Keratinocyte (primary cell): ENCODE measurements around the gene LAMA2. TPM values are rescaled to one million over a fixed set of nuclear protein-coding genes. Genes with fewer than 3 reads are reported as not detected.

Experiments used
- DNase-seq: peaks from one replicate; pipeline ENCODE4 v3.0.0-alpha.2; 2011; ENCODE audit warnings: low read depth, missing footprints, low spot score
- FAIRE-seq: peaks from 2 replicates; lab custom pipeline; 2011; peaks lifted over from hg19 to GRCh38; lab: Jason Lieb, UNC
- H2AFZ ChIP-seq: 2 replicates; pipeline ENCODE4 v1.6.0; 2012; ENCODE audit warnings: low read length, control low read depth, inconsistent platforms; ENCODE audit not compliant: control insufficient read depth
- H3K27ac ChIP-seq: 2 replicates; pipeline ENCODE4 v1.5.1; 2011; ENCODE audit warnings: low read length; ENCODE audit not compliant: control insufficient read depth, insufficient read depth
- H3K27me3 ChIP-seq: 3 replicates; pipeline ENCODE4 v1.6.0; 2011; ENCODE audit warnings: low read length; ENCODE audit not compliant: control insufficient read depth, insufficient read depth; ENCODE audit errors: extremely low read depth
- H3K36me3 ChIP-seq, 2 experiments: 2 replicates in 1 of 2; 3 replicates in 1 of 2; pipeline ENCODE4 v1.5.1; 2011; ENCODE audit warnings: low read length in 2 of 2, mild to moderate bottlenecking in 1 of 2; ENCODE audit not compliant: control insufficient read depth in 2 of 2, insufficient read depth in 2 of 2; ENCODE audit errors: extremely low read depth in 1 of 2
- H3K4me1 ChIP-seq: 3 replicates; pipeline ENCODE4 v1.5.1; 2011; ENCODE audit warnings: low read length; ENCODE audit not compliant: control insufficient read depth, insufficient read depth; ENCODE audit errors: extremely low read depth
- H3K4me2 ChIP-seq: 3 replicates; pipeline ENCODE4 v1.6.0; 2011; ENCODE audit warnings: low read depth, low read length; ENCODE audit not compliant: control insufficient read depth, insufficient read depth; ENCODE audit errors: extremely low read depth
- H3K4me3 ChIP-seq, 3 experiments: fragments of 200-600 bp in 1 of 3; sonication (generic) in 1 of 3; 2 replicates in 2 of 3; 3 replicates in 1 of 3; pipeline ENCODE4 v1.5.1; 2011 to 2016; ENCODE audit warnings: low read length in 3 of 3, mild to moderate bottlenecking in 3 of 3, control low read depth in 2 of 3, inconsistent platforms in 1 of 3, low read depth in 1 of 3, mixed read lengths in 1 of 3, mixed run types in 1 of 3, moderate library complexity in 1 of 3; ENCODE audit not compliant: control insufficient read depth in 2 of 3, insufficient read depth in 2 of 3; ENCODE audit errors: extremely low read depth in 1 of 3
- H3K79me2 ChIP-seq: 2 replicates; pipeline ENCODE4 v1.6.0; 2012; ENCODE audit warnings: low read length; ENCODE audit not compliant: control insufficient read depth, insufficient read depth
- H3K9ac ChIP-seq: 3 replicates; pipeline ENCODE4 v1.6.0; 2011; ENCODE audit warnings: low read length; ENCODE audit not compliant: control insufficient read depth, insufficient read depth; ENCODE audit errors: extremely low read depth
- H3K9me1 ChIP-seq: 3 replicates; pipeline ENCODE4 v1.6.0; 2011; ENCODE audit warnings: low read length; ENCODE audit not compliant: control insufficient read depth, insufficient read depth; ENCODE audit errors: extremely low read depth
- H3K9me3 ChIP-seq: 2 replicates; pipeline ENCODE4 v1.5.1; 2012; ENCODE audit warnings: low read depth, low read length; ENCODE audit not compliant: control insufficient read depth
- H4K20me1 ChIP-seq: 3 replicates; pipeline ENCODE4 v1.6.0; 2011; ENCODE audit warnings: low read length; ENCODE audit not compliant: control insufficient read depth, insufficient read depth; ENCODE audit errors: extremely low read depth
- EZH2 ChIP-seq: IDR thresholded peaks from one replicate; pipeline ENCODE4 v1.6.1; 2012; ENCODE audit warnings: inconsistent platforms, mild to moderate bottlenecking, low read length, moderate library complexity
- dilution Hi-C: fragments of 300-500 bp; cut with MboI; formaldehyde crosslinking; loops from one replicate; pipeline ENCODE4 v1.7.0; 2020; ENCODE audit warnings: low sequenced_read_pairs; ENCODE audit not compliant: extremely low pct_ligation_motif_present
- polyA plus RNA-seq, 5 experiments: library from polyadenylated mRNA; depleted of rRNA in 3 of 5; stranded (reverse) in 3 of 5; stranded (forward) in 1 of 5; unstranded in 1 of 5; fragments of >200 nt; gene quantifications; 1 replicate in 1 of 5; 2 replicates in 3 of 5; 3 replicates in 1 of 5; pipeline versions ENCODE4 v1.2.1 to v1.2.3, GENCODE V29; 2011 to 2012; ENCODE audit warnings: missing spikeins in 2 of 5, low read depth in 1 of 5, low replicate concordance in 1 of 5
- TF ChIP-seq, protein P1 (sequence below), 3 experiments: IDR thresholded peaks in 1 of 3; conservative IDR thresholded peaks in 1 of 3; optimal IDR thresholded peaks in 1 of 3; 2 replicates in 2 of 3; 3 replicates in 1 of 3; pipeline versions ENCODE3 to v1.5.1; 2011; ENCODE audit warnings: low read length in 3 of 3, mild to moderate bottlenecking in 3 of 3, moderate library complexity in 2 of 3, control low read depth in 1 of 3, inconsistent platforms in 1 of 3; ENCODE audit not compliant: insufficient read depth in 2 of 3; ENCODE audit errors: extremely low read depth in 1 of 3

Gene LAMA2
- polyA plus RNA-seq, 1 donor (not counting 4 experiments of a cell fraction or from before 2014, with no cell fraction given) = 1.4 TPM

DNA sequence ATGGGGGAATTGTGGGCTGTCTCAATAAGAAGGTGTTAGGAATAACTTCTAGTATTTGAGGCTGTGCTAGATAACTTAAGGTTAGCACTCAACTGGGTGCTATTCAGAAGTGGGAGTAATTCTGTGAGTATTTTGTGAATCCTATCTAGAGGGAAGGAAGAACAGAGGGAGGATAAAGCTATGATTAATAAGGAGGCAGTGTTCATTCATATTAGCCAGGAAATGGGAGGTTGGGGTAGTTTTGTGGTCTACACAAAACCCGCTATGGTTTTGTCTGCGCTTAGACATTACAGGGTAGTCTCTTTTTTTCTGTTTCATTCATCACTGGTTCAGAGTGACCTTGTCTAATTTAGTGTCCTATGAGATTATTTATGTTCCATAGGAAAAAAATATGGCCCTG is 486.0 kb downstream of the LAMA2 start:
- H4K20me1 ChIP-seq = no peaks in the 10 kb centered on the region
- TF ChIP-seq, protein P1, sequence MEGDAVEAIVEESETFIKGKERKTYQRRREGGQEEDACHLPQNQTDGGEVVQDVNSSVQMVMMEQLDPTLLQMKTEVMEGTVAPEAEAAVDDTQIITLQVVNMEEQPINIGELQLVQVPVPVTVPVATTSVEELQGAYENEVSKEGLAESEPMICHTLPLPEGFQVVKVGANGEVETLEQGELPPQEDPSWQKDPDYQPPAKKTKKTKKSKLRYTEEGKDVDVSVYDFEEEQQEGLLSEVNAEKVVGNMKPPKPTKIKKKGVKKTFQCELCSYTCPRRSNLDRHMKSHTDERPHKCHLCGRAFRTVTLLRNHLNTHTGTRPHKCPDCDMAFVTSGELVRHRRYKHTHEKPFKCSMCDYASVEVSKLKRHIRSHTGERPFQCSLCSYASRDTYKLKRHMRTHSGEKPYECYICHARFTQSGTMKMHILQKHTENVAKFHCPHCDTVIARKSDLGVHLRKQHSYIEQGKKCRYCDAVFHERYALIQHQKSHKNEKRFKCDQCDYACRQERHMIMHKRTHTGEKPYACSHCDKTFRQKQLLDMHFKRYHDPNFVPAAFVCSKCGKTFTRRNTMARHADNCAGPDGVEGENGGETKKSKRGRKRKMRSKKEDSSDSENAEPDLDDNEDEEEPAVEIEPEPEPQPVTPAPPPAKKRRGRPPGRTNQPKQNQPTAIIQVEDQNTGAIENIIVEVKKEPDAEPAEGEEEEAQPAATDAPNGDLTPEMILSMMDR (optimal IDR thresholded peaks at IDR 0.05 in 1 of 3, IDR thresholded peaks at IDR 0.05 in 1 of 3, conservative IDR thresholded peaks at IDR 0.05 in 1 of 3; ENCODE audit: extremely low read depth in 1 of 3, insufficient read depth in 2 of 3, low read length in 3 of 3) = no peak
- TF ChIP-seq EZH2 = no peak
- no peaks in the 10 kb centered on the region for H3K36me3 ChIP-seq
- FAIRE-seq (no peak), DNase-seq (no peak)
- dilution Hi-C loops = no loop called here
- no peak overlapping the region for H3K27ac ChIP-seq
- no peaks in the 10 kb centered on the region for H3K9me1 ChIP-seq
- no peak overlapping the region for H2AFZ ChIP-seq
- no peaks in the 10 kb centered on the region for H3K27me3 ChIP-seq
- H3K9me3 ChIP-seq = no peaks in the 10 kb centered on the region
- H3K79me2 ChIP-seq = no peaks in the 10 kb centered on the region
- H3K9ac ChIP-seq = no peak overlapping the region
- no peaks in the 10 kb centered on the region for H3K4me1 ChIP-seq
- no peak overlapping the region for H3K4me2 ChIP-seq
- H3K4me3 ChIP-seq = no peak overlapping the region

DNA sequence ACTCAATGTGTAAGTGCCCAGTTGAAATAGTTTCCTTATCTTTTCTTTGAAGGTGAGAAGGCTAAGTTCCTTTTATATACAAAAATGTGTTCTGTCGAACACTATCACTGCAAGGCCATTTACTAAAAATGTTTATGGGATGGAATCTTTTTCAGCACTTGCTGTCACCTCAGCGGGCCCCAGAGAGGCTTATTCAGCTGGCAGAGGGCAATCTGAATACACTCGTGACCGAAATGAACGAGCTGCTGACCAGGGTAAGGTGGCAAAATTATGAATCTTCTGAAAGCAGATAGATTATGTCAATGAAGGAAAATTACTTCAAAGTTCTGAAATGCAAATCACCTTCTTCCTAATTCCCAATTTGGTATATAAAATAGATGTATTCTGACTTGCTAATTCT is 486.8 kb downstream of the LAMA2 start:
- no peaks in the 10 kb centered on the region for H3K9me3 ChIP-seq
- H3K4me3 ChIP-seq = no peak overlapping the region
- FAIRE-seq = no peak
- H4K20me1 ChIP-seq = no peaks in the 10 kb centered on the region
- TF ChIP-seq, protein P1 (optimal IDR thresholded peaks at IDR 0.05 in 1 of 3, IDR thresholded peaks at IDR 0.05 in 1 of 3, conservative IDR thresholded peaks at IDR 0.05 in 1 of 3; ENCODE audit: extremely low read depth in 1 of 3, insufficient read depth in 2 of 3, low read length in 3 of 3) = no peak
- TF ChIP-seq EZH2 = no peak
- no peaks in the 10 kb centered on the region for H3K4me1 ChIP-seq
- no peaks in the 10 kb centered on the region for H3K27me3 ChIP-seq
- no peak for DNase-seq
- no peak overlapping the region for H3K4me2 ChIP-seq
- H3K9ac ChIP-seq = no peak overlapping the region
- no peaks in the 10 kb centered on the region for H3K9me1 ChIP-seq
- no peaks in the 10 kb centered on the region for H3K79me2 ChIP-seq
- no peaks in the 10 kb centered on the region for H3K36me3 ChIP-seq
- H2AFZ ChIP-seq = no peak overlapping the region
- H3K27ac ChIP-seq = no peak overlapping the region
- dilution Hi-C loops = no loop called here
